ENCODE measurements around the gene CDH13. TPM values are rescaled to one million over a fixed set of nuclear protein-coding genes. Genes with fewer than 3 reads are reported as not detected.

CDH13 gene
- polyA plus RNA-seq, 1 donor from 2014 or later: 3.2 TPM

DNA sequence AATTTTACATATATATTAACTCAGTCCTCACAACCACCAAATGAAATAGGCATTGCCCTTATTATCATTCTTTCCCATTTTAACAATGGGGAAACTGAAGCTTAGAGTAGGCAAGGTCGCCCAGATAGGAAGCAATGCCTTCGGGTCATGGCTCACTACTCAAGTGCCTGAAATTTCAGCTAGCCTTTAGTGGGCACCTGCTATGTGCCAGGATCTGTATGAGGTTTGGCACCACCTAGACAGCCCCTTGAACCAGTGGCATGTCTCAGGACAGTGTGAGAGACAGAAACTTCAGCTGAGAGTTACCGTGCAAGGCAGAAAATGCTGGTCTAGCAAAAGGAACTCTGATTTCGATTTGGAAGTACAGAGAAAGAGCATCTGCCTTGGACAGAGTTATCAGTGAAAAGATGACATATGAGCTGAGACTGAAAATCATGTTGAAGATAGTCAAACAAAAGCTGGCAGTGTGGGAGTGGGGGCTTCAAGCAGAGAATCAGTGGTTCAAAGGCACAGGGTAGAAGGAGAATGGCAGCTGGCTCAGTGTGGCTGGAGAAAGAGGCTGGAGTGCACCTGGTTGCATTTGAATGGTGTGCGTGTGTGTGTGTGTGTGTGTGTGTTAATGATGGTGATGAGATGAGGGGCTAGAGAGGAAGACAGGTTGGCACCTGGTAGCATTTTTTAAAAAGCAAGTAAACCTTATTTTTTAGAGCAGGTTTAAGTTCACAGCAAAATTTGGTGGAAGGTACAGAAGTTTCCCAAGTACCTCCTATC is 29.1 kb downstream of the CDH13 start:
- H3K9ac ChIP-seq (ENCODE audit: low read length): no peak overlapping the region
- no peaks in the 10 kb centered on the region for H3K27me3 ChIP-seq (ENCODE audit: insufficient read depth, low read depth, low read length)
- no peaks in the 10 kb centered on the region for H3F3A ChIP-seq (ENCODE audit: insufficient read depth, low read length, poor library complexity, severe bottlenecking)
- H4K20me1 ChIP-seq (ENCODE audit: insufficient read depth): no peaks in the 10 kb centered on the region
- H3K4me2 ChIP-seq (ENCODE audit: low read length): no peak overlapping the region
- H3K9me2 ChIP-seq (ENCODE audit: insufficient read depth, low read length): no peaks in the 10 kb centered on the region
- no peak overlapping the region for H3K27ac ChIP-seq (ENCODE audit: low read length)
- no peaks in the 10 kb centered on the region for H3K36me3 ChIP-seq (ENCODE audit: insufficient read depth, low read length)
- no peaks in the 10 kb centered on the region for H3K9me3 ChIP-seq (ENCODE audit: low read length)
- H3K4me3 ChIP-seq (ENCODE audit: low read length): no peak overlapping the region
- H3K79me2 ChIP-seq (replicated peaks; ENCODE audit: insufficient read depth, low read length): no peaks in the 10 kb centered on the region
- TF ChIP-seq EP300 (conservative IDR thresholded peaks at IDR 0.05; ENCODE audit: poor library complexity, severe bottlenecking): no peak
- no peak for TF ChIP-seq POLR2AphosphoS5 (IDR thresholded peaks at IDR 0.05)
- no peak for TF ChIP-seq MXI1 (conservative IDR thresholded peaks at IDR 0.05; ENCODE audit: poor library complexity, severe bottlenecking)
- TF ChIP-seq, protein P1, sequence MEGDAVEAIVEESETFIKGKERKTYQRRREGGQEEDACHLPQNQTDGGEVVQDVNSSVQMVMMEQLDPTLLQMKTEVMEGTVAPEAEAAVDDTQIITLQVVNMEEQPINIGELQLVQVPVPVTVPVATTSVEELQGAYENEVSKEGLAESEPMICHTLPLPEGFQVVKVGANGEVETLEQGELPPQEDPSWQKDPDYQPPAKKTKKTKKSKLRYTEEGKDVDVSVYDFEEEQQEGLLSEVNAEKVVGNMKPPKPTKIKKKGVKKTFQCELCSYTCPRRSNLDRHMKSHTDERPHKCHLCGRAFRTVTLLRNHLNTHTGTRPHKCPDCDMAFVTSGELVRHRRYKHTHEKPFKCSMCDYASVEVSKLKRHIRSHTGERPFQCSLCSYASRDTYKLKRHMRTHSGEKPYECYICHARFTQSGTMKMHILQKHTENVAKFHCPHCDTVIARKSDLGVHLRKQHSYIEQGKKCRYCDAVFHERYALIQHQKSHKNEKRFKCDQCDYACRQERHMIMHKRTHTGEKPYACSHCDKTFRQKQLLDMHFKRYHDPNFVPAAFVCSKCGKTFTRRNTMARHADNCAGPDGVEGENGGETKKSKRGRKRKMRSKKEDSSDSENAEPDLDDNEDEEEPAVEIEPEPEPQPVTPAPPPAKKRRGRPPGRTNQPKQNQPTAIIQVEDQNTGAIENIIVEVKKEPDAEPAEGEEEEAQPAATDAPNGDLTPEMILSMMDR (IDR thresholded peaks at IDR 0.05; ENCODE audit: poor library complexity, severe bottlenecking): no peak
- TF ChIP-seq SMC3 (conservative IDR thresholded peaks at IDR 0.05; ENCODE audit: poor library complexity): no peak
- TF ChIP-seq, protein P2, sequence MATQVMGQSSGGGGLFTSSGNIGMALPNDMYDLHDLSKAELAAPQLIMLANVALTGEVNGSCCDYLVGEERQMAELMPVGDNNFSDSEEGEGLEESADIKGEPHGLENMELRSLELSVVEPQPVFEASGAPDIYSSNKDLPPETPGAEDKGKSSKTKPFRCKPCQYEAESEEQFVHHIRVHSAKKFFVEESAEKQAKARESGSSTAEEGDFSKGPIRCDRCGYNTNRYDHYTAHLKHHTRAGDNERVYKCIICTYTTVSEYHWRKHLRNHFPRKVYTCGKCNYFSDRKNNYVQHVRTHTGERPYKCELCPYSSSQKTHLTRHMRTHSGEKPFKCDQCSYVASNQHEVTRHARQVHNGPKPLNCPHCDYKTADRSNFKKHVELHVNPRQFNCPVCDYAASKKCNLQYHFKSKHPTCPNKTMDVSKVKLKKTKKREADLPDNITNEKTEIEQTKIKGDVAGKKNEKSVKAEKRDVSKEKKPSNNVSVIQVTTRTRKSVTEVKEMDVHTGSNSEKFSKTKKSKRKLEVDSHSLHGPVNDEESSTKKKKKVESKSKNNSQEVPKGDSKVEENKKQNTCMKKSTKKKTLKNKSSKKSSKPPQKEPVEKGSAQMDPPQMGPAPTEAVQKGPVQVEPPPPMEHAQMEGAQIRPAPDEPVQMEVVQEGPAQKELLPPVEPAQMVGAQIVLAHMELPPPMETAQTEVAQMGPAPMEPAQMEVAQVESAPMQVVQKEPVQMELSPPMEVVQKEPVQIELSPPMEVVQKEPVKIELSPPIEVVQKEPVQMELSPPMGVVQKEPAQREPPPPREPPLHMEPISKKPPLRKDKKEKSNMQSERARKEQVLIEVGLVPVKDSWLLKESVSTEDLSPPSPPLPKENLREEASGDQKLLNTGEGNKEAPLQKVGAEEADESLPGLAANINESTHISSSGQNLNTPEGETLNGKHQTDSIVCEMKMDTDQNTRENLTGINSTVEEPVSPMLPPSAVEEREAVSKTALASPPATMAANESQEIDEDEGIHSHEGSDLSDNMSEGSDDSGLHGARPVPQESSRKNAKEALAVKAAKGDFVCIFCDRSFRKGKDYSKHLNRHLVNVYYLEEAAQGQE (IDR thresholded peaks at IDR 0.05; ENCODE audit: borderline replicate concordance): no peak
- no peak for TF ChIP-seq EZH2 (IDR thresholded peaks at IDR 0.05; ENCODE audit: borderline replicate concordance, insufficient read depth, low read length, poor library complexity, severe bottlenecking)
- TF ChIP-seq TAF1 (IDR thresholded peaks at IDR 0.05; ENCODE audit: low read depth): no peak
- TF ChIP-seq RAD21 (conservative IDR thresholded peaks at IDR 0.05): no peak
- H2AFZ ChIP-seq (ENCODE audit: low read depth, low read length): no peak overlapping the region

DNA sequence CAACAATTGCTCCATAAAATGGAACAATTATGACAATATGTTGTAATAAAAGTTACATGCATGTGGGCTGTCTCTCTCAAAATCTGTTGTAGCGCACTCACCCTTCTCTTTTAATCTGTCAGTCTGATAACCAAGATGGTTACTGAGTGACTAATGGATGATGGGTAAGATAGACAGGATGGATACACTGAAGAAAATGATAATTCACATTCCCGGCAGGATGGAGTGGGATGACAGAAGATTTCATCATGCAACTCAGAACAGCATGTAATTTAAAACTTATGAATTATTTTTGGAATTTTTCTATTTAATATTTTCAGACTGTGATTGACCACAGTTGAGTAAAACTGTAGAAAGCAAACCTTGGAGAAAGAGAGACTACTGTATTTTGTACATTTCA is 30.5 kb downstream of the CDH13 start:
- H3K27me3 ChIP-seq (ENCODE audit: insufficient read depth, low read depth, low read length): no peaks in the 10 kb centered on the region
- H3K9me2 ChIP-seq (ENCODE audit: insufficient read depth, low read length): no peaks in the 10 kb centered on the region
- H3K4me2 ChIP-seq (ENCODE audit: low read length): no peak overlapping the region
- no peak overlapping the region for H3K4me3 ChIP-seq (ENCODE audit: low read length)
- no peaks in the 10 kb centered on the region for H3K36me3 ChIP-seq (ENCODE audit: insufficient read depth, low read length)
- H3F3A ChIP-seq (ENCODE audit: insufficient read depth, low read length, poor library complexity, severe bottlenecking): no peaks in the 10 kb centered on the region
- H2AFZ ChIP-seq (ENCODE audit: low read depth, low read length): no peak overlapping the region
- no peaks in the 10 kb centered on the region for H4K20me1 ChIP-seq (ENCODE audit: insufficient read depth)
- H3K9me3 ChIP-seq (ENCODE audit: low read length): no peaks in the 10 kb centered on the region
- no peak overlapping the region for H3K9ac ChIP-seq (ENCODE audit: low read length)
- H3K27ac ChIP-seq (ENCODE audit: low read length): no peak overlapping the region
- TF ChIP-seq EZH2 (IDR thresholded peaks at IDR 0.05; ENCODE audit: borderline replicate concordance, insufficient read depth, low read length, poor library complexity, severe bottlenecking) (no peak), EP300 (conservative IDR thresholded peaks at IDR 0.05; ENCODE audit: poor library complexity, severe bottlenecking) (peak; percentile 53), POLR2AphosphoS5 (IDR thresholded peaks at IDR 0.05) (peak; percentile 28)
- TF ChIP-seq, protein P2 (IDR thresholded peaks at IDR 0.05; ENCODE audit: borderline replicate concordance): peak; percentile 38
- no peaks in the 10 kb centered on the region for H3K79me2 ChIP-seq (replicated peaks; ENCODE audit: insufficient read depth, low read length)

Data from neural cell (in vitro differentiated cells).